ENCODE measurements around the gene CXCL11.
"Not testable (repeated sequence)": the region's sequence is repeated elsewhere in the genome, so short reads cannot be mapped to it uniquely, and the experiment has no call there.

CXCL11 gene

DNA sequence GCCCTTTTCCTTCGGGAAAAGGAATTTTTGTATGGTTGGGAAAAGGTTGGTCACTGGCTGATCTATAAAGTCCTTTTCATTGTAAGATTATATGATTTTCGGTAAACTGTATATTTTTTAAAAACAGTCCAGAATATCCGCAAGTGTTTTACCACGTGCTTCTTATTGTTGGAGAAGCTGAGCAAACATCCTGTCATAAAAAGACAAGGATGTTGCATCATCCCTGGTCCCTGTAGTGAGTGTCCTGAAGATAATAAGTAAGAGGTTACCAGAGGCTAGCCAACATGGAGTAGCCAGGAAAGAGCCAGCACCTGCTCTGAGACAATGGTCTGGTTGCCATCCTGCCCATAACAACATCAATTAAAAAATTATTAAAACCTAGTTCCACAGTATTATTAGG lies 33.7 kb downstream of the CXCL11 start:
- H3K27ac ChIP-seq = no peak overlapping the region
- H3K36me3 ChIP-seq (ENCODE audit: insufficient read depth, low read length) = no peaks in the 10 kb centered on the region
- TF ChIP-seq EZH2 (IDR thresholded peaks at IDR 0.05) (no peak), FOXP2 (optimal IDR thresholded peaks at IDR 0.05; ENCODE audit: control extremely low read depth, extremely low read length, insufficient read depth) (no peak), POLR2AphosphoS5 (IDR thresholded peaks at IDR 0.05; ENCODE audit: borderline replicate concordance, low read depth, low read length) (no peak)
- no peak overlapping the region for H3K9ac ChIP-seq (ENCODE audit: insufficient read length)
- H3K4me3 ChIP-seq = no peak overlapping the region
- no peak for DNase-seq (ENCODE audit: low read depth, low spot score)
- H3K9me3 ChIP-seq (ENCODE audit: low read depth, low read length) = no peaks in the 10 kb centered on the region

DNA sequence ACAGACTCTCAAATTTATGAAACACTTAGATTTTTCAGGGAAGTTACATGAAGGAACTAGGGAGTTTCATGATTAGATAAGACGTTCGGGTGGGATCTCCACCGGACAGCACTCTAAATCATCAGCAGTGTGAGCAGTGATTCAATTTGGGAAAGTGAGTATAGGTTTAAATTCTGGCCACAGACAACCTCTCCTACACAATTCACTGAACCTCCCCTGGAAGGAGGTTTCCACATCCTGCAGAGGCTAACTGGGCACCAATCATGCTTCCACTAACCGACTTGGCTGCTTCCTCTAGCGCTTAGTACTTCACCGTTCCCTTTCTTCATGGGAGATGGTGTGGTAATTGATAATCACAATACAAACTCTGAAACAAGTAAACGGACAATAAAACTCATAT lies 34.2 kb downstream of the CXCL11 start:
- TF ChIP-seq FOXP2 (optimal IDR thresholded peaks at IDR 0.05; ENCODE audit: control extremely low read depth, extremely low read length, insufficient read depth) (no peak), POLR2AphosphoS5 (IDR thresholded peaks at IDR 0.05; ENCODE audit: borderline replicate concordance, low read depth, low read length) (no peak), EZH2 (IDR thresholded peaks at IDR 0.05) (no peak)
- DNase-seq (ENCODE audit: low read depth, low spot score) = no peak
- H3K9ac ChIP-seq (ENCODE audit: insufficient read length) = no peak overlapping the region
- H3K36me3 ChIP-seq (ENCODE audit: insufficient read depth, low read length) = no peaks in the 10 kb centered on the region
- no peak overlapping the region for H3K27ac ChIP-seq
- no peak overlapping the region for H3K4me3 ChIP-seq
- H3K9me3 ChIP-seq (ENCODE audit: low read depth, low read length) = no peaks in the 10 kb centered on the region

DNA sequence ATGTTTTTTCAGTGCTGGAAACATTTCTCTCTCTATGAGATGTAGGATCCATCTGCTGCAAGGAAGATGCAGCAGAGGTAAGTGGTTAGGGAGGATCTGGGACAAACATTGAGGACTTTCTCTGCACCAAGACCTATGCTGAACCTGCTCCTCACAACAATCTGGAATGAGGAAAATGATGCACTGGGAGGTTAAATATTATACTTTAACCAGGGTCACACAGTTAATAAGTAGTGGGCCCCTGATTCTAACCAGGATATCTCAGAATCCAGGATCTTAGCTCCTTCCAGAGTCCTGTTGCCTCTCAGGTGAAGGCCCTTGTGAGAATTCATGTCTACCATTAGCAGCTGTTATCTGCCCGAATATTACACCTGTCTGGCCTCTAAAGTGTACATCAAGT lies 35.6 kb downstream of the CXCL11 start:
- Histone ChIP-seq H3K4me3 (no peak overlapping the region), H3K9ac (ENCODE audit: insufficient read length) (no peak overlapping the region), H3K27ac (no peak overlapping the region), H3K36me3 (ENCODE audit: insufficient read depth, low read length) (no peaks in the 10 kb centered on the region), H3K9me3 (ENCODE audit: low read depth, low read length) (no peaks in the 10 kb centered on the region)
- TF ChIP-seq POLR2AphosphoS5 (IDR thresholded peaks at IDR 0.05; ENCODE audit: borderline replicate concordance, low read depth, low read length) (no peak), FOXP2 (optimal IDR thresholded peaks at IDR 0.05; ENCODE audit: control extremely low read depth, extremely low read length, insufficient read depth) (no peak), EZH2 (IDR thresholded peaks at IDR 0.05) (no peak)
- DNase-seq (ENCODE audit: low read depth, low spot score) = no peak

DNA sequence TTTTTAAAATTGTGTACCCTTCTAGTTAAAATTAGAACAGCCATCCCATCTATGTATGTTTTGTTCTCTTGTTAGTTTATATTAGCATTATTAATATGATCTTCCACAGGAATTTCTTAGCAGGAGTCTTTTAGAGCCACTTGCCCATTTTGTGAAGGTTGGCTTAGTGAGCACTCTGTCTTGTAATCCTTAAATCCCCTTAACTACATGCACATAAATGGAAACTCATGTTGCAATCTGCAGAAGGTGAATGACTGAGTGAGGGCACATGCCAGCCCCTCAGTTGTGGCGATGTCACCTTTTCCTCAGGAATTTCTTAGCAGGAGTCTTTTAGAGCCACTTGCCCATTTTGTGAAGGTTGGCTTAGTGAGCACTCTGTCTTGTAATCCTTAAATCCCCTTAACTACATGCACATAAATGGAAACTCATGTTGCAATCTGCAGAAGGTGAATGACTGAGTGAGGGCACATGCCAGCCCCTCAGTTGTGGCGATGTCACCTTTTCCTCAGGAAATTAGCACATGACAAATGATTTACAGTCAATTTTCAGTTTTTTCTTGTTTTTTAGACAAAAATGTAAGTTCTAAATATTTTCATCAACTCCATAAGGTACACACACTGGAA lies 37.2 kb downstream of the CXCL11 start:
- not testable (repeated sequence) for H3K27ac ChIP-seq; H3K36me3 ChIP-seq (ENCODE audit: insufficient read depth, low read length); H3K9me3 ChIP-seq (ENCODE audit: low read depth, low read length); DNase-seq (ENCODE audit: low read depth, low spot score); H3K9ac ChIP-seq (ENCODE audit: insufficient read length); H3K4me3 ChIP-seq

DNA sequence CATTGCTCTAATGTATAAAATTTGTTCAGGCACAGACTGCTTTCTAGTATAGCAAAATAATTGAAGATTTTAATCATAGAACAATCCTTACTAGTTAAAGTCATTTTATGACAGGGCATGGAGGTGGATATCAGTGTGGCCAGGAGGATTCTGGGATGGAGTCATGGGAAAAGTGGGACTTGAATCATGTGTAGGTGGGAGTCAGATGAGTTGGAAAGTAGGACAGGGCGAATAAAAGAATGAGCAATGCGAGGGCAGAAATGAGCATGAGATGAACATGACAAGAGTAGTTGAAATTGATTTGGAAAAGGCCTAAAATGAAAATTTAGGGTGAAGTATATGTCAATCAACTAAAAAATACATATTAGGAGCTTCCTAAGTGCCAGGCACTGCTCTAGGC lies 37.9 kb downstream of the CXCL11 start:
- DNase-seq (ENCODE audit: low read depth, low spot score) = no peak

DNA sequence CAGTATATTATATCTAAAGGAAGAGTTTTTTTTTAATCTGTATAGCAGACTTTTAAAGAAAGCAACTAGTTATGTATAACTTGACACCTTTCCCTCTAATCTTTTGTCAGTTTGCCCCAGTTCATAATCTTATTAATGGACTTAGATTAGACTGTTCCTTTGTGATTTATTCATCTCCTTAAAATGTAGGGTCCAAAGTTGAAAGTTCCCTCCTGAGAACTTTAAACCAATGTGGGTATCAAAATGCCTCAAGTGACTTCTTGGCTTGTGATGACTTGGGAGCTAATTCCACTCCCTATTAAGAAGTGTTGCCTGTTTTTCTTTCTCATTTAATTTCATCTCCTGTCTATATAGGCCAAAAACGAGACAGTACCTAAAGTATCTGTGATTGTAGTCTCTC lies 38.8 kb downstream of the CXCL11 start:
- no peak overlapping the region for H3K4me3 ChIP-seq

More for the DNA sequence above, 37.9 kb downstream of the CXCL11 start:
- no peak for TF ChIP-seq FOXP2 (optimal IDR thresholded peaks at IDR 0.05; ENCODE audit: control extremely low read depth, extremely low read length, insufficient read depth)
- no peak for TF ChIP-seq EZH2 (IDR thresholded peaks at IDR 0.05)
- TF ChIP-seq POLR2AphosphoS5 (IDR thresholded peaks at IDR 0.05; ENCODE audit: borderline replicate concordance, low read depth, low read length) = no peak
- no peak overlapping the region for H3K4me3 ChIP-seq
- no peak overlapping the region for H3K27ac ChIP-seq
- no peaks in the 10 kb centered on the region for H3K36me3 ChIP-seq (ENCODE audit: insufficient read depth, low read length)
- H3K9ac ChIP-seq (ENCODE audit: insufficient read length) = no peak overlapping the region
- no peaks in the 10 kb centered on the region for H3K9me3 ChIP-seq (ENCODE audit: low read depth, low read length)

DNA sequence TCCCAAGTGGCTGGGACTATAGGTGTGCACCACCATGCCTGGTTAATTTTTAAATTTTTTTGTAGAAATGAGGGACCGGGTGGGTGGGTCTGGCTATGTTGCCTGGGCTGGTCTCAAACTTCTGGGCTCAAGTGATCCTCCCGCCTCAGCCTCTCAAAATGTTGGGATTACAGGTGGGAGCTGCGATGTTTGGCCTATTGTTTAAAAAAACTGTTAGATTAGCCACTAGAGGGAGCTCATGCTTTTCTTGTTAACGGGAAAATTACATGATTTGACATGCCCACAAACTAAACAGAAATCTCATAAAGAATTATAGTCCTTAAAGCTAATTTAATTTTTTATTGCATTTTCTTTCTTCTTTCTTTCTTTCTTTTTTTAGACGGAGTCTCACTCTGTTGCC lies 40.1 kb downstream of the CXCL11 start:
- peak; percentile 32 for DNase-seq (ENCODE audit: low read depth, low spot score)
- Histone ChIP-seq H3K36me3 (ENCODE audit: insufficient read depth, low read length) (no peaks in the 10 kb centered on the region), H3K27ac (no peak overlapping the region), H3K9me3 (ENCODE audit: low read depth, low read length) (no peaks in the 10 kb centered on the region), H3K4me3 (no peak overlapping the region), H3K9ac (ENCODE audit: insufficient read length) (no peak overlapping the region)
- TF ChIP-seq EZH2 (IDR thresholded peaks at IDR 0.05) (no peak), POLR2AphosphoS5 (IDR thresholded peaks at IDR 0.05; ENCODE audit: borderline replicate concordance, low read depth, low read length) (no peak)

More for the DNA sequence above, 38.8 kb downstream of the CXCL11 start:
- H3K9me3 ChIP-seq (ENCODE audit: low read depth, low read length) = no peaks in the 10 kb centered on the region
- TF ChIP-seq FOXP2 (optimal IDR thresholded peaks at IDR 0.05; ENCODE audit: control extremely low read depth, extremely low read length, insufficient read depth) = no peak
- H3K36me3 ChIP-seq (ENCODE audit: insufficient read depth, low read length) = no peaks in the 10 kb centered on the region
- no peak for DNase-seq (ENCODE audit: low read depth, low spot score)
- H3K27ac ChIP-seq = no peak overlapping the region
- no peak overlapping the region for H3K9ac ChIP-seq (ENCODE audit: insufficient read length)

DNA sequence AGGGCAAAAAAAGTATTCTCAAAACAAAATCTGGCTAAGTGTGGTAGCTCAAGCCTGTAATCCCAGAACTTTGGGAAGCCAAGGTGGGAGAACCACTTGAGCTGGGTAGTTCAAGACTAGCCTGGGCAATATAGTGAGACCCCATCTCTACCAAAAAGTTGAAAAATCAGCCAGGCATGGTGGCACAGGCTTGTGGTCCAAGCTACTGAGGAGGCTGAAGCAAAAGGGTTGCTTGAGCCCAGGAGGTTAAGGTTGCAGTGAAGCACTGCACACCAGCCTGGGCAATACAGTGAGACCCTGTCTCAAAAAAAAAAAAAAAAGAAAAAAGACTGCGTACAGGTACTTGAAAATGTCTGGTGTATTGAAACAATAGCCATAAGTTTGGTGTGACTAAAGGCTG lies 43.4 kb downstream of the CXCL11 start:
- TF ChIP-seq FOXP2 (optimal IDR thresholded peaks at IDR 0.05; ENCODE audit: control extremely low read depth, extremely low read length, insufficient read depth) (no peak), POLR2AphosphoS5 (IDR thresholded peaks at IDR 0.05; ENCODE audit: borderline replicate concordance, low read depth, low read length) (no peak), EZH2 (IDR thresholded peaks at IDR 0.05) (no peak)
- Histone ChIP-seq H3K4me3 (no peak overlapping the region), H3K27ac (no peak overlapping the region), H3K9me3 (ENCODE audit: low read depth, low read length) (no peaks in the 10 kb centered on the region), H3K9ac (ENCODE audit: insufficient read length) (no peak overlapping the region), H3K36me3 (ENCODE audit: insufficient read depth, low read length) (peaks cover 15% of the 10 kb centered on the region)
- DNase-seq (ENCODE audit: low read depth, low spot score) = no peak

DNA sequence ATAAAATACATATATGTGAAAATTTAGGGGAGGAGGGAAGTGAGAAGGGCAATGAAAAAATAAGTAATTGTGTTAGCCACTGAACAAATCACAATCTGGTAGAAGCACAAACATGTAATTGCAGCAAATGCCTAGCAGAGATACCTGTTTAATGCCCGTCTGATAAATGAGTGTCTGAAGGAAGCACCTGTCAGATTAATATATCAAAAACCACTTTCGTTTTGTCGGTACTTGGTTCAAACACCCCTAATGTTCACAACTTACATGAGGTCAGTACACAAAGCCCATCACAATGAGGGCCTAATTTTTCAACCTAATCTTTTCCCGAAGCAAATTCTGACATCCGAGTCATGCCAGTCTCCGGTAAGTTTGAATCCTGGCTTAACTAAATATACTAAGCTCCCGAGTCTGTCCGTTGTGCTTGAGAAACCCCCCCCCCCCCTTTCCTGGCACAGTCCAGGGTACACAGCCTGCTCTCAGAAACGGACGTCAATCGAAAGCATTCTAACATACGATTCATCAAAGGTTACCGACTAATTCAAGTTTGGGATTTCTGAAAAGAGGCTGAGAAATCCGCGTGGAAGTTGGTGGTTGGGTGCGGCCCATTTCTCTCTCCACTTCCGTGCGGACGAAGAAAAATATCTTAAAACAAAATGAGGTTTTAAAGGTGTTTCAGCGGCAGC lies 45.9 kb downstream of the CXCL11 start:
- Histone ChIP-seq H3K9ac (ENCODE audit: insufficient read length) (peak overlapping the region; percentile 98), H3K36me3 (ENCODE audit: insufficient read depth, low read length) (peaks cover 32% of the 10 kb centered on the region), H3K4me3 (peak overlapping the region; percentile 99), H3K27ac (no peak overlapping the region), H3K9me3 (ENCODE audit: low read depth, low read length) (no peaks in the 10 kb centered on the region)
- DNase-seq (ENCODE audit: low read depth, low spot score) = no peak
- no peak for TF ChIP-seq FOXP2 (optimal IDR thresholded peaks at IDR 0.05; ENCODE audit: control extremely low read depth, extremely low read length, insufficient read depth)
- TF ChIP-seq EZH2 (IDR thresholded peaks at IDR 0.05) = no peak
- TF ChIP-seq POLR2AphosphoS5 (IDR thresholded peaks at IDR 0.05; ENCODE audit: borderline replicate concordance, low read depth, low read length) = no peak

Measured in SK-N-MC (cell line).